ENCODE measurements around the gene SLC6A19.

Gene SLC6A19

GRCh38 chr5:1181451-1182359 lies 19.7 kb upstream of the SLC6A19 start:
- DNase-seq = no peak

- DNase-seq = no peak
These were observed 19.1 kb upstream of the SLC6A19 start for GRCh38 chr5:1182360-1182632.

- DNase-seq = no peak
These were observed 18.6 kb upstream of the SLC6A19 start for GRCh38 chr5:1182633-1183423.

- DNase-seq = no peak
These were observed 17.8 kb upstream of the SLC6A19 start for GRCh38 chr5:1183424-1184162.

GRCh38 chr5:1184163-1184470 lies 17.3 kb upstream of the SLC6A19 start:
- no peak for DNase-seq

GRCh38 chr5:1184481-1184880 lies 16.9 kb upstream of the SLC6A19 start:
- DNase-seq = no peak

GRCh38 chr5:1185038-1185627 lies 16.3 kb upstream of the SLC6A19 start:
- no peak for DNase-seq

- no peak for DNase-seq
These were observed 15.6 kb upstream of the SLC6A19 start for GRCh38 chr5:1185629-1186350.

GRCh38 chr5:1186351-1187233 lies 14.8 kb upstream of the SLC6A19 start:
- no peak for DNase-seq

GRCh38 chr5:1187234-1187949 lies 14.0 kb upstream of the SLC6A19 start:
- DNase-seq = no peak

- DNase-seq = no peak
These were observed 13.5 kb upstream of the SLC6A19 start for GRCh38 chr5:1187950-1188334.

GRCh38 chr5:1188464-1188863 lies 12.9 kb upstream of the SLC6A19 start:
- no peak for DNase-seq

GRCh38 chr5:1189269-1189668 lies 12.1 kb upstream of the SLC6A19 start:
- no peak for DNase-seq

GRCh38 chr5:1190278-1190677 lies 11.1 kb upstream of the SLC6A19 start:
- DNase-seq = no peak

- no peak for DNase-seq
These were observed 10.6 kb upstream of the SLC6A19 start for GRCh38 chr5:1190837-1191239.

- DNase-seq = no peak
These were observed 8.3 kb upstream of the SLC6A19 start for GRCh38 chr5:1192971-1193590.

GRCh38 chr5:1193591-1193985 lies 7.8 kb upstream of the SLC6A19 start:
- DNase-seq = no peak

GRCh38 chr5:1194378-1194777 lies 7.0 kb upstream of the SLC6A19 start:
- no peak for DNase-seq

- DNase-seq = no peak
These were observed 6.0 kb upstream of the SLC6A19 start for GRCh38 chr5:1195439-1195838.

- no peak for DNase-seq
These were observed 5.5 kb upstream of the SLC6A19 start for GRCh38 chr5:1195916-1196315.

- no peak for DNase-seq
These were observed 4.8 kb upstream of the SLC6A19 start for GRCh38 chr5:1196562-1196961.
